ENCODE measurements around the gene ZFP3. TPM values are rescaled to one million over a fixed set of nuclear protein-coding genes. Genes with fewer than 3 reads are reported as not detected.

Gene ZFP3
- total and polyA plus RNA-seq, 2 experiments from 2014 or later = 1.5 to 1.8 TPM

GRCh38 chr17:5097101-5097834 is 19.0 kb downstream of the ZFP3 start:
- H3K9me3 ChIP-seq (ENCODE audit: low read depth) = peaks cover 7% of the 10 kb centered on the region
- no peak overlapping the region for H3K27ac ChIP-seq
- H3K9me2 ChIP-seq (ENCODE audit: insufficient read depth) = no peaks in the 10 kb centered on the region
- no peaks in the 10 kb centered on the region for H4K20me1 ChIP-seq (ENCODE audit: insufficient read depth)
- no peak overlapping the region for H2AFZ ChIP-seq
- no peak for DNase-seq
- H3K27me3 ChIP-seq (replicated peaks; ENCODE audit: insufficient read depth) = peaks cover 6% of the 10 kb centered on the region; the same call in 1 of the 2 replicates
- H3K4me3 ChIP-seq = no peak overlapping the region
- in situ Hi-C loops (cut with MboI) = no loop called here
- H3K9ac ChIP-seq = no peak overlapping the region
- 0 out of 2 replicates have a peak, but pooled peaks cover 7% of the 10 kb centered on the region for H3K36me3 ChIP-seq (ENCODE audit: low read depth)
- H3F3A ChIP-seq (ENCODE audit: insufficient read depth) = no peaks in the 10 kb centered on the region
- no peak overlapping the region for H3K4me2 ChIP-seq (ENCODE audit: unreplicated experiment)
- WGBS, 2 experiments (ENCODE audit: low coverage in 1 of 2, low lambda C conversion rate in 2 of 2, missing lambda C conversion rate in 2 of 2) = 5 to 6% methylated on average over 52 to 56 of the region's 63 CpGs
- H3K4me1 ChIP-seq (ENCODE audit: insufficient read depth) = no peaks in the 10 kb centered on the region
- TF ChIP-seq EZH2 (IDR thresholded peaks at IDR 0.05; ENCODE audit: insufficient read depth, poor library complexity, severe bottlenecking) (no peak), EZH2phosphoT487 (IDR thresholded peaks at IDR 0.05; ENCODE audit: insufficient read depth, low read depth) (no peak)
- H3K79me2 ChIP-seq (ENCODE audit: insufficient read depth) = no peaks in the 10 kb centered on the region

- no peak for DNase-seq
- H2AFZ ChIP-seq = no peak overlapping the region
- no peaks in the 10 kb centered on the region for H3K9me2 ChIP-seq (ENCODE audit: insufficient read depth)
- H3K36me3 ChIP-seq (ENCODE audit: low read depth) = no peaks in the 10 kb centered on the region
- WGBS, 2 experiments (ENCODE audit: low coverage in 1 of 2, low lambda C conversion rate in 2 of 2, missing lambda C conversion rate in 2 of 2) = 78 to 81% methylated on average over 5 of the region's 5 CpGs
- H3F3A ChIP-seq (ENCODE audit: insufficient read depth) = no peaks in the 10 kb centered on the region
- H4K20me1 ChIP-seq (ENCODE audit: insufficient read depth) = no peaks in the 10 kb centered on the region
- no peak for TF ChIP-seq EZH2phosphoT487 (IDR thresholded peaks at IDR 0.05; ENCODE audit: insufficient read depth, low read depth)
- H3K4me3 ChIP-seq = no peak overlapping the region
- no peak overlapping the region for H3K4me2 ChIP-seq (ENCODE audit: unreplicated experiment)
- H3K27me3 ChIP-seq (replicated peaks; ENCODE audit: insufficient read depth) = peaks cover 6% of the 10 kb centered on the region; the same call in 1 of the 2 replicates
- no peaks in the 10 kb centered on the region for H3K4me1 ChIP-seq (ENCODE audit: insufficient read depth)
- peaks cover 4% of the 10 kb centered on the region for H3K9me3 ChIP-seq (ENCODE audit: low read depth)
- no peak overlapping the region for H3K9ac ChIP-seq
- in situ Hi-C loops (cut with MboI) = no loop called here
- H3K79me2 ChIP-seq (ENCODE audit: insufficient read depth) = no peaks in the 10 kb centered on the region
- no peak overlapping the region for H3K27ac ChIP-seq
These were observed 21.0 kb downstream of the ZFP3 start for GRCh38 chr17:5099271-5099670.

GRCh38 chr17:5100832-5101231 is 22.6 kb downstream of the ZFP3 start:
- H3K9me3 ChIP-seq (ENCODE audit: low read depth) = no peaks in the 10 kb centered on the region
- in situ Hi-C loops (cut with MboI) = no loop called here
- WGBS, 2 experiments (ENCODE audit: low coverage in 1 of 2, low lambda C conversion rate in 2 of 2, missing lambda C conversion rate in 2 of 2) = 56 to 68% methylated on average over 6 of the region's 6 CpGs

GRCh38 chr17:5110816-5111215 is 32.5 kb downstream of the ZFP3 start:
- peaks cover 3% of the 10 kb centered on the region; the same call in 1 of the 2 replicates for H3K27me3 ChIP-seq (replicated peaks; ENCODE audit: insufficient read depth)
- no peaks in the 10 kb centered on the region for H3F3A ChIP-seq (ENCODE audit: insufficient read depth)
- TF ChIP-seq EZH2phosphoT487 (IDR thresholded peaks at IDR 0.05; ENCODE audit: insufficient read depth, low read depth) = no peak
- no peak for TF ChIP-seq EZH2 (IDR thresholded peaks at IDR 0.05; ENCODE audit: insufficient read depth, poor library complexity, severe bottlenecking)
- no peaks in the 10 kb centered on the region for H3K4me1 ChIP-seq (ENCODE audit: insufficient read depth)
- H3K4me2 ChIP-seq (ENCODE audit: unreplicated experiment) = peak overlapping the region; percentile 88
- DNase-seq = no peak
- H4K20me1 ChIP-seq (ENCODE audit: insufficient read depth) = no peaks in the 10 kb centered on the region
- 0 out of 2 replicates have a peak, but pooled peaks cover 7% of the 10 kb centered on the region for H3K79me2 ChIP-seq (ENCODE audit: insufficient read depth)
- no peaks in the 10 kb centered on the region for H3K9me2 ChIP-seq (ENCODE audit: insufficient read depth)
- peak overlapping the region; percentile 73 for H3K9ac ChIP-seq
- peaks cover 9% of the 10 kb centered on the region; the same call in 1 of the 2 replicates for H3K36me3 ChIP-seq (ENCODE audit: low read depth)
- peak overlapping the region; percentile 97 for H2AFZ ChIP-seq
- no peak overlapping the region for H3K27ac ChIP-seq
- no peaks in the 10 kb centered on the region for H3K9me3 ChIP-seq (ENCODE audit: low read depth)
- in situ Hi-C loops (cut with MboI) = no loop called here
- 23 to 29% methylated on average over 8 of the region's 8 CpGs for WGBS, 2 experiments (ENCODE audit: low coverage in 1 of 2, low lambda C conversion rate in 2 of 2, missing lambda C conversion rate in 2 of 2)
- peak overlapping the region; percentile 93 for H3K4me3 ChIP-seq

More at GRCh38 chr17:5100832-5101231, 22.6 kb downstream of the ZFP3 start:
- Histone ChIP-seq H3K4me2 (ENCODE audit: unreplicated experiment) (no peak overlapping the region), H3K27me3 (replicated peaks; ENCODE audit: insufficient read depth) (peaks cover 6% of the 10 kb centered on the region; the same call in 1 of the 2 replicates), H3F3A (ENCODE audit: insufficient read depth) (no peaks in the 10 kb centered on the region), H3K4me1 (ENCODE audit: insufficient read depth) (no peaks in the 10 kb centered on the region), H3K27ac (no peak overlapping the region), H3K79me2 (ENCODE audit: insufficient read depth) (no peaks in the 10 kb centered on the region), H3K9ac (no peak overlapping the region), H3K36me3 (ENCODE audit: low read depth) (peaks cover 7% of the 10 kb centered on the region; the same call in 1 of the 2 replicates), H3K4me3 (no peak overlapping the region), H4K20me1 (ENCODE audit: insufficient read depth) (no peaks in the 10 kb centered on the region), H3K9me2 (ENCODE audit: insufficient read depth) (no peaks in the 10 kb centered on the region), H2AFZ (no peak overlapping the region)
- no peak for DNase-seq
- no peak for TF ChIP-seq EZH2 (IDR thresholded peaks at IDR 0.05; ENCODE audit: insufficient read depth, poor library complexity, severe bottlenecking)
- no peak for TF ChIP-seq EZH2phosphoT487 (IDR thresholded peaks at IDR 0.05; ENCODE audit: insufficient read depth, low read depth)
